HG03103 (cell line): Measurements from ENCODE around the gene NPTN.
"Not testable (repeated sequence)": the region's sequence is repeated elsewhere in the genome, so short reads cannot be mapped to it uniquely, and the experiment has no call there.

Experiments used
- ATAC-seq: cut with Tn5 transposase; IDR thresholded peaks from one replicate; pipeline ENCODE4 v1.9.1; 2021; ENCODE audit warnings: low read depth; ENCODE audit not compliant: unreplicated experiment

The NPTN gene

DNA sequence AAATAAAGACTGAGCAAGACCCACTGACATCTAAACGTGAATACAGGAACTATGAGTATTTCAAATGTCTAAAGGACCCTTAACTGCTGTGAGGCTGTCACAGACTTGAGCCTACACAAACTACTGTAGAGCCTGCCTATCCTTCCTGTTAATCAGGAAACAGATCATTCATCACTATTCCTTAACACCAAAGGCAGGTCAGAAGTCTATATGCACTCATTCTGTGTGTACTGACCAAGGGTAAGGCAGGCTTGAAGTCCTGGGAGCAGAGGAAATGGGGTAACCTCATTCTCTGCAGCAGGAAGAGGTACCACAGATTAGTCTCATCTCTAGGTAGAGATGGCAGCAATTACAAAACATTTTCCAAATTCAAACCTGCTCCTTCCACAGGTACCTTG lies 30.7 kb downstream of the NPTN start:
- ATAC-seq, result no peak

DNA sequence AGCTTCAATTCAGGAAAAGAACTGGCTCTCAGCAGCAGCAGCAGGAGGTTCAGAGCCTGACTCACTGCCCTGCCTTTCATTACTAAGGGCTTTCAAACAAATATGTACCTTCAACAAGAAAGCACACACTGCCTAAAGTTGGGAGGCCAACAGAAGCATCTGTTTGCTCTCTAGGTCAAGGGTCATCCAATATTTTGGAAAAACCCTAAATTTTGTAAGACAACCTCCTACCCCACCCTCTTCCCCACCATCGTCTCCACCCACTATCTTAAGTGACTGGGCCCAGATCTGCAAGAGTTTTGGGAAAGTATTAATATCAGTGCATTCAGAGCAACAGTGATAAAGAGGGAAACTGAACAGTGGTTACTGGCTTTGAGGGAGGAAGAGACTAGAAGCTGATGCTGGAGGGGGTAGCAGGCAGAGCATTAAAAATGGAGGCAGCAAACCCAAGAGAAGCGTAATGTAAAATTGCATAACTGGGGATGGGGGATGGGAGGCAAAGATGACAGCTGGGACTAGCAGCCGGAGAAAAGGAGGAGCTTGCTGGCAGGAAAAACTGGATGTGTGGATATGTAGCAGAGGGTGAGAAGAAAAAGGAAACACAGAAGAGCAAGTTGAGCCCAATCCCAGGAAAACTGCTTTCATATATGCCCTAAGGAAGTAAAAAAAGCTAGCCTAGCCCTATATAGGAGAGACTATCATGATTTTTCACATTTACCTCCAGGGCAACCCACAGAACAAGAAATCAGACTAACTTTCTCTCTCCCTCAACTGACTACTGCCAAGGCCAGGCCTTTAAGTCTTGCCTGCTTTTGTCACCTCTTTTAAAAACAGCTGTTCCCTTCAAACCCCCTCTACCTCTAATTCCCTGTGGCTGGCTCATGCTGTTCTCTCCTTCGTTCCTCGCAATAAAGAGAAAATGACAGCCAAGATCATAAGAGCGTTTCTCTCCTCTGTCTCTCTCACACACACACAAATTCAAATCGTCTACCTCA lies 31.4 kb downstream of the NPTN start:
- ATAC-seq, result no peak

DNA sequence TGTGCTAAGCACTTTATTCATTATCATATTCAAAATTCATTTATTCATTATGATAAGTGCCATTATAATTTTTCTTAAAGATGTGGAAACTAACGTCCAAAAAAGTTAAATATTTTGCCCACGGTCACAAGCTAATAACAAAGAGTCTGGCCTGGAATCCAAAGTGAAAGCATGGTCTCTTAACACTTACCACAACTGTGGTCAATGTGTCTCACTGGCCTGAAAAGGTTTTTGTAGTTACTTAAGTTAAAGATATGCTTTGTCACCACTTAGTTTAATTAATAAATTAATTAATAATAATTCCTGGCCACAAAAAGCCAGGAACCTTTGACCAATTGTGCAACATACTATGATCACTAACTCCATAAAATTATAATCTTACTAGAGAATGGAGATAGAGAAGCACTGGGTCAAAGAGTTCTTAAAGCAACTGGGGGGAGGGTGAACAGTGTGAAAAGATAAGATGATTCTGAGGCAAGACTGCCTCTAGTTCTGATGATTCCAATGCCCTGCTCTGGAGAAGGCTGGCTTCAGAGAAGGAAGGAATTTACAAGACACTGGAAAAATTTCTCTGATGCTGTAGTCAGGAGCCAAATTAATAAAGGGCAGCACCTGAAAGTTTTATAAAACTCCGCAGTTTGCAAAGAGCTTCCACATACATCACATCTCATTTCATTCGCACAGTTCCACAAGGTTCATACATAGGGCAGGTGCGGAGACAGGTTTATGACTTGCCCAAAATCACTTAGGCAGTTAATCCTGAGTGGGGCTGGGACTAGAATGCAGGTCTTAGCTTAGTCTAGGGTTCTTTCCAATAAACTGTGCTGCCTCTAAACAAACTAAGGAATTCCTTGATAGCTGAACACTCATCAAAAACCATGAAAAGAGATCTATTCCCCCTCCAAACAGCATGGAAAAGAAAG lies 32.5 kb downstream of the NPTN start:
- ATAC-seq, result no peak

DNA sequence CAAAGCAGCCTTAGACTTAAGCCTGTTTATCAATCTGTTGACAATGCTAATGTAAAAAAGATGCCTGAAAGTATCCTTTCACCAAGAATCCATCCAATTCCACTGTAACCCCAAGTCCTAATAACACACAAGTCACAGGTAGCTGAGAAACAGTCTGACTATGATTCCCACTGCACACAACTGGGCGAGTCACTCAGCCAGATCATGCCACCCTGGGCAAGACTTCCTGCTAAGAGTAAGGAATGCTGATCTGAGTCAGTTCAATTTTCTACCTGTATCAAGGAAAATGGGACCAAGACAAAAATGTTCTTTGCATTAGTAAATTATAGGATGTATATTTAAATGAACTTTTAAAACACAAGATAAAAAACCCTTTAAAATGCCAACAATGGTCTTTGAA lies 33.3 kb downstream of the NPTN start:
- no peak for ATAC-seq

DNA sequence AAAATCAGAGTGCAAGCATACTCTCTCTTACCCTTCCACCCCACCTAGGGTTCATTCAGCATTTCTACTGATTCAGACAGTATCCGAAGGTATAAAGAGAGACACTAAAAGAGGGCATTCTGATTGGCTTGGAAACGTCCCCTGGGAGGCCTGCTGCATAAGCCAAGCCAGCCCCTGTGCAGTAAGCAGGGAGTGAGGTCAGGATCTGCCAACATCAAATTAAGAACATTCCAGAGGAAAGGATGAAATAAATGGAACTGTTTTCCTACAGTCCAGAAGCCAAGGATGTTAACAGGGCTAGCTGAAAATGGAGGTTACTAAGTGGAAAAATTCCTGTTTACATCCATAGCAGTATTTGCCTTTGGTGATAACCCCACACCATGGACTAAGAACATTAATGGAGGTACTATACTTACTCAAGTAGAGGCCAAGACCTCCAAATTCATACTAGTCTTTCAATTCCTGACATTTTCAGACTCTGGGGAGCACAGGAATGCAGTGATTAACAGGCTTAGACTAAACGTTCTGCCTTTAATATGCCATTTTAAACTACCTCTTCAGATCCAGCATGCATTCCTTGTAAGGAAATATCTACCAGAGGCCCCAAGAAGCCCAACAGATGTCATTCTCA lies 34.5 kb downstream of the NPTN start:
- ATAC-seq, result no peak

DNA sequence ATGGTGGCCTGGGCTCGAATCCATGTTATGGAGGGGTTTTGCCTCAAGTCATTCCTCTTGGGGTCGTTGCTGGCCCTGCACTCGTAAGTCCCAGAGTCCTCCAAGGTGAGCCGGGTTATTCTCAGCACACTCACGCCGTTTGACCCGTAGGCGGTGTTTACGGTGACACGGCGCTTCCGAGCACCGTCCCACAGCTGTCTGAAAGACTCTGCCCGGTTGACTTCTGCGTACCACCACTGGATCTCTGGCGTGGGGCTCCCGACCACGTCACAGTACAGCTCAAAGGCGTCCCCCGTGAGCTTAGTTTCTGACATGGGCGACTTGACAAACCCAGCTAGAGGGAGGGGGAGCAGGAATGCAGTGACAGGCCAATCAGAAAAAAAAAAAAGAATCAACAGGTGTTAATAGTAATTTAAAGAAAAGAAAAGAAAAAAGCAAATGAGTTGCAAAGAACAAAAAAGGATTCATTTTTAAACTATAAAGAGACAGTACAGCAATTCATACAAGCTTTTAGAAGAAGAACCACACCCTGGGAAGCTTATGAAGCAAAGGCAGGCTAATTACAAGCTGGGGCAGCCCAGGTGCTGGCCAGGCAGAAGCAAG lies 36.1 kb downstream of the NPTN start:
- ATAC-seq, result no peak

DNA sequence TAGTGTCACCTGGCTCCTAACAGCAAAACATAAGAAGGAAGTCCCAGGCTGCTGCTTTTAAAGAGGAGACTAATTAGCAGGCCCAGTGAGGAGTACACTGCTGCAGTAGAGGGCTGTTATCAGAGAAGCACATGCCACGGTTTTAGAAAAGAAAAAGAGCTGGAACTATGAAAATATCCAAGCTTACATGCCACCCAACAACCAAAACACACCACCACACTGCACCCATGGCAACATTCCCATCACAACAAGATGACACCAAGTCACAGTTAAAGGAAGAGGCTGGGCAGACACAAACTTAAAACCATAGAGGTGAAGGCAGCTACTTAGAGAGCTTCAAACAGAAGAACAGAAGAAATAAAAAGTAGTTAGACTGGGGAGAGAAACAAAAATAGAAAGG lies 37.0 kb downstream of the NPTN start:
- no peak for ATAC-seq

DNA sequence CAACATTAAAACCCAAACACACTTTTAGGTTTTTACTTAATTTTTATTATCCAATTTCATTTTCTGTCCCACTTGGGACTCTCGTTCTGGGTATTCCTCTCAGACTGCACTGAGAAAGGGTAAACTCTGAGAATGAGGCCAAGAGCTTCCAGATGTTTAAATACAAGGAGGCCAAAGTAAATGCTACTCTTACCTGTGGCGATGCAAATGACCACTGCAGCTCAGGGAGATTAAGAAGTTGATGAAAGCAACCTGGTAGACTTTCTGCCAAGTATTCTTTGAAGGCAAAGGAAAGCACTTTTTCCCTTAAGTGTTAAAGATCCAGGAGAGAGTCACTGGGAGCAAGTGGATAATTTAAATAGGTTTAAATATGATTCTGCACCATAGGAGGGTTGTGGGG lies 39.1 kb downstream of the NPTN start:
- no peak for ATAC-seq

DNA sequence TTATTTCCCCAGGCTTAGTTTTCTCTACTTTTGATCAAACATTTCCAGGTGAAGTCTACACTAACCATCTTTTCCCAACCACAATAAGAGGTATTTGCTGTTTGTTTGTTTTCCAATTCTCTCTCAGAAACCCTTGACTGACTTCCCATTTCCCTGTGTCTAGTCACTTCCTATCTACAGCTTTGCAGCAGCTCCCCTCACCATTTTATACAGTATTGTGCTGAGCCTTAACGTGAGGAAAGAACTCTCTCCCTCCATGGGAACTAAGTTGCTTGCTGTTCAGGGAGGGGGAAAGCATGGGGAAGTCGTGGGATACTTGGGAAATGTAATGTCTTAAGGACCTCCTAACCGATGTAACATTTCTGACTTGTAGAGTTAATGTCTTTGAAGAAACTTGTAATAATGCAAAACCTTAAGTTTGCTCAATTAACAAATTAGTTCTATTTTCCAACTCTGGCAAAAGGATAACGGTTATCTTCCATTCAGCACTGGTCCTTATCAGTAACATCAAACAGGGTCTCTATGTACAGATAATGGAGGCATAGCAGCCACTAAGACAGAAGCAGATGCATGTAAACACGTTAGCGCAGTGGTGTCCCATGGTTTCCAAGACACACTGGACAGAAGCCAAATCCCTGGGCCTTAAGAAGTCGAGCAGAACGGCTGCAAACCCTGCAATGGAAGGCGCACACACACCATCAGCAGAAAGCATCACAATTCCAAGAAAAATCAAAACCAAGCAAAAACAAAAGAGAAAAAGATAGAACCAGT lies 39.7 kb downstream of the NPTN start:
- no peak for ATAC-seq

DNA sequence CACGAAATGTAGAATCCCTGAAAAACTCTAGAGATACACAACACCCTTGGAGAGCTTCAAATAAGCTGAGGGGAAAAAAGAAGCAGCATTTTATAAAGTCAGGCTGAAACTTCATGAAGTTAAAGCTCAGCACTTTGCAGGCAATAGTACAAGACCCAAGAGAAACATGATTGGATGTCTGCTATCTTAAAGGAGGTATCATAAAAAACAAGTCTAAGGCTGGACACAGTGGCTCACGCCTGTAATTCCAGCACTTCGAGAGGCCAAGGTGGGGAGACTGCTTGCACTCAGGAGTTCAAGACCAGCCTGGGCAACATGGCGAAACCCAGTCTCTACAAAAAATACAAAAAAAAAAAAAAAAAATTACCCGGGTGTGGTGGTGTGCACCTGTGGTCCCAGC lies 42.9 kb downstream of the NPTN start:
- no peak for ATAC-seq

DNA sequence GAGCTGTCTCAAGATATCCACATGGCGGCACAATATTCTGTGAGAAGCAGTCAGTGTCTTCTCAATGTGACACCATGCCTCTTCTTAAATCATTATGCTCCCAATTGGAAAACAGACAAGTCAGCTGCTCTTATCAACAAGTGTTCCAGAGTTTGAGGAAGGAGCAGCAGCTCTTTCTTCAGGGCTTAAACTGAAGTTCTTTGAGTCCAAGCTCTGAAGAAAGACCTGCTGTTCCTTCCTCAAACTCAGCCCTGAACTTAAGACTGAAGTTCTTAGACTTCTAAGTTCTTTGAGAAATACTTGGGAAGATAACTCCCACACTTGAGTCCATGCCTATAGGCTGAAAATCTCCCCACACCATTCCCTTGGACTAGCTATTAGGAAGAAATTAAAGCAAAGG lies 43.4 kb downstream of the NPTN start:
- ATAC-seq, result no peak

DNA sequence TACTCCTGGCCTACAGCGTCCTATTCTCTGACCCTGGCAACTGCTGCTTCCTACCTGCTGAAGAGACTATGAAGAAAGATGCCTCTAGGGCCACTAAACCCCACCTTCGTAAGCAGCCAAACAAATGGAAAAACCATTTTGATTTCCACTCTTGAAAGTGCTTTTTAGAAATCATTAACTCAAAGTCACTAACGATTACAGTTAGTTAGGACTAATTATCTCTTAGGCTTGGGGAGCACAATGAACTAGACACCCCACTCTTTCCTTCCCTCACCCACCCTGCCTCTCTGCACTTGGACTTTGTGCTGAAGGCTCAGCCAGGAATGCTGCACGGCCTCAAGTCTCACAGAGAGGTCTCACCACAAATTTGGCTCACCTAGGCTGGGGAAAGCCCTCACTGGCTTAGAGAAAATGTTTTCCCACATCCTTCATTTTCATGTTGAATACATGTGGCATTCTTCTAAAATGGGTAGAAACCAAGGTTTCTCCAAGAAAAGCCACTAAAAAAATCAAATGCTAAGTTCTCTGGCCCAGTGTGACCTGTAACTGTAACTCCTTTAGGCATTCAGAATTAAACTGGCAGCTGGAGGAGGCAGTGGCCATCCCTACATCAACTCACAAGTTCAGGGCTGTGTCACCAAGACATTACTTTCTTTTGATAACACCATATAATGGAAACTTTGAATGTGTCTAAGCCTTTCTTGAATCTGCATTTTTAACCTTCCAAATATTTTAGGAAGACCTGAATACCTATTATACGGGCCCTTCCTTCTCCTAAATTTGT lies 47.1 kb downstream of the NPTN start:
- no peak for ATAC-seq

DNA sequence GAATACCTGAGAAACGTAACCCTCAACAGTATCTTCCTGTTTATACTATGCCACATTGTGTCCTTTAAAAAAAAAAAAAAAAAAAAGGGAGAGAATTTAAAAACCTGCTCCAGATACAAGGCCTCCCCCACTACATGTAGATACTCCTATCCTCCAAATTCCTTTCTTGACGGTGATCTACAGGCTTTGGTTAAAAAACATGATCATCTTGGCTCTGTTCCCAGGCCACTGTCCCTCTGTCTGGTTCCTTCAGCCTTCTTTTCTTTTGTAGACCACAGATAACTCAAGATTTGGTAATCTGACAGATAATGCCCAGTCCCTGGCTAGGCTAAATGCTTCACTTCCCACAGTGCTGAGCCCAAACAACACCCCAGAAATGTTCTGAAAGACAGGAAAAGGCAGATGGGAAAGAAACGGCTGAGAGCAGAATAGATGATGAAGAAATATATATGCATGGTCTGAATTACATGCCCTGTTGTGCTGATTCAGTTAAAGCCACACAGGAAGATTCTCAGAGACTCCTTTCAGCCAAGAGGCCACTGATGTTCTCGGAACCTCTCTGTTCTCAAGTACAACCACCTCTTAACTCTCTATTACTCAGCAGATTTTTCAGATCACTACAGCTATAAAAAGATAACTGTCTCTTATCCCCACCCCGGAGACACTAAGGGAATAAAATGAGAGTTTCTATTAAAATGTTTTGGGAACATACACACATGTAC lies 48.3 kb downstream of the NPTN start:
- ATAC-seq, result no peak

DNA sequence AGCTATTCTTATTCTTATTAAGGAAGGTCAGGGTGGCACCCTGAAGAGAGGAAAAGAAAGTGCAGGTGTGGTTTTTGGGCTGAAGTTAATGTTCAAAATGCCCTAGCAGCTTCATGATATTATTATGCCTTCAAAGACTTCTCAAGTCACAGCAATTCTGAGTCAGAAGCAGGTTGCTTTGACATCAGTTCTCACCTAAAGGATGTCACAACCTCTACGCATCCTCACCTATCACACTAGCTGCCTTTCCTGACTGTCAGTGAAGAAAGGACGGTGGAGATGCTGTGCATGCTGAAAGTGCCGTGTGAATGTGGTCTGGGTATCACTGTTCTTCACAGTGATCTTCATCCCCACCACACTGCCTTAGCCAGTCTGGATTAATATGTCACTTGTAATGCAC lies 49.6 kb downstream of the NPTN start:
- no peak for ATAC-seq

DNA sequence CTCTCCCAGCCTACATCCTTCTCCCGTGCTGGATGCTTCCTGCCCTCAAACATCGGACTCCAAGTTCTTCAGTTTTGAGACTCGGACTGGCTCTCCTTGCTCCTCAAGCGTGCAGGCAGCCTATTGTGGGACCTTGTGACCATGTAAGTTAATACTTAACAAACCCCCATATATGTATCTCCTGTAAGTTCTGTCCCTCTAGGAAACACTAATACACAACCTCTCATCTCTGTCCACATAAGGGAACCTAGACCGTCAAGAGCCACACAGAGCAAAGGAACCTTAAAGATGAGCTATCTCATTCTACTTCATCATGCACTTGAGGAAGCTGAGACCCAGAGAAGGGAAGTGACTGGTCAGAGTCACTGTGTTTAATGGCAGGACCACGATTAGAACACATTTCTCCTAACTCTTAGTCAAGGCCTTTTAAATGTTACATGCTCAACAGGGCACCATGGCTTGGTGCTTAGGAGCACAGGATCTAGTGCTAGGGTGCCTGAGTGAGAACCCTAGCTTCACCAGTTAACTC lies 50.3 kb downstream of the NPTN start:
- no peak for ATAC-seq

DNA sequence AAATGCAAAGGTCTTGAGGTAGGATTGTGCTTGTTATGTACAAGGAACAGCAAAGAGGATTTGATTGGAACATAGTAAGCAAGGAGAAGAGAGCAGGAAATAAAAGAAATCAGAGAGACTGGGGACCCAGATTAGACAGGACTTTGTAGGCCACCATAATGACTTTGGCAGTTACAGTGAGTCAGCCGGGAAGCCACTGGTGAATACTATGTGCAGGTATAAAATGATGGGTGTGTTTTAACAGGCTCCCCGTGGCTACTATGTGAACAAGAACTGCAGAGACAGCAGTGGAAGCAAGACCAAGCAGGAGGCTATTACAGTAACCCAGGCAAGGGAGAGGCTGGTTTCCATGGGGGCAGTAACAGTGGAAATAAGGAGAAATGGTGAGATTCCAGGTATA lies 55.2 kb downstream of the NPTN start:
- no peak for ATAC-seq

DNA sequence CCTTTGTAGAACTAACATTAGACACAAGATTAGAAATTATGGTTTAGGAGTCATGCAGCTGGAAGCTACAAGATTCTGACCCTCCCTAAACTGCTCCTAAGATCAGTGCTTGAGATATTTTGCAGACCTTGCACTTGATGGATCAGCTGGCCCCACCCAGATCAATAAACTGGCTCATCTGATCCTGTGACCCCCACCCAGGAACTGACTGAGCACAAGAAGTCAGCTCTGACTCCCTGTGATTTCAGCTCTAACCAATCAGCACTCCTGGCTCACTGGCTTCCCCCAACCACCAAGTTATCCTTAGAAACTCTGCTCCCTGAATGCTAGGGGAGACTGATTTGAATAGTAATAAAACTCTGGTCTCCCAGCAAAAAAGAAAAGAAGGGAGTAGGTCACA lies 55.6 kb downstream of the NPTN start:
- not testable (repeated sequence) for ATAC-seq

DNA sequence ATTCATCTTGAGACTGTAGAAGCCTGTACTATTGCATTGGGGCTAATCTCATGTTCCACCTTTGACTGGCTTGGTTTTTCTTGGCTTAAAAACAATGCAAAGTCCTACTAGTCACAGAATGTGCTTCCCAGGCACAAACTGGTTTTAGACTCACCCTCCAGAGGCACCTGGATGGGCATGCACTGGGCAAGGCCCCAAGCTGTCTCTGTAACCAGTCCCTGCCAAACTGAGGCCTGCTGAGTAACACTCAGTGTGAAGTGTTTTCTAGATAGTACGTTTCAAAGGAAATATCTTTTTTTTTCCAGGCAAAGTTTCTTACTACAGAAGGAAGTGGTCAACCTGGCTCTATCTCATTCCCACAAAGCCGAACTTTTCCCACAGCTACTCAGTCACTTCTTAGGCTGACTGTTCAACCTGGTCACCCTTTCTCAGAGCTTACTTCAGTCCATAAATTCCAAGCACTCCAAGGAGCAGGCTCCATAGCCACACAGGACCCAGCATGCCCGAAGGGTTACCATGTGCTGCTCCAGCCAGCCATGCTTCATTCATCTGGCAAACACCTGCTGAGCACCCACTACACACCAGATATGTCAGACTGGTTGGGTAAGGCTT lies 57.4 kb downstream of the NPTN start:
- ATAC-seq, result no peak
